Amniotic epithelial cell (primary cell): ENCODE measurements around the gene VAPB.
"Not testable (repeated sequence)": the region's sequence is repeated elsewhere in the genome, so short reads cannot be mapped to it uniquely, and the experiment has no call there.

Experiments
- DNase-seq: peaks from one replicate; pipeline ENCODE4 v3.0.0-alpha.2; 2010; ENCODE audit warnings: low read depth

VAPB gene

DNA sequence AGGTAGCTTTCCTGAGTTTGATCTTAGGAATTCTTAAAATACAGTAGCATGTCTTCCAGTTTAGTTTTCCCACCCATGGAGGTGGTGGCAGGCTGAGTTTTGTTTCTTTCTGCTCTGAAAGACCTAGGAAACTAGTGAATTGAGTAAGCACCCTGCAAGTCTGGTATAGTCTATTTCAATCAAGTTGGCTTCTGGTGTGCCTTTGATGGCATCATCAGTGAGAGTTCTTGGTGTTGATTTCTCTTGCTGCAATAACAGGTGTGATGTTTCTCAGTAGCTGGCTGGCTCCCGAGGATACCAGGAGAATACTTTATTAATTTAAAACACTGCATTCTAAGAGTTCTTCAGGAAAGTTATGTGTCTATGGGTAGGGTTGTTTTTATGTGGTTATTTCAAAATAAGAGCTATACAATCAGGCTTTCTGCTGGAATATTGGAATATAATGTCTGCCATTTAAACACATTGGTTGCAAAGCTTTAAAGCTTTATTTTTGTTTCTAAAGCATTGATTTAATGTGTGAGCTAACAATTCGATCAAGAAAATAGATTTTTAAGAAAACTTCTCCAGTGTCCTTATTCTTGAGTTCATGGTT is 19.0 kb downstream of the VAPB start:
- no peak for DNase-seq

DNA sequence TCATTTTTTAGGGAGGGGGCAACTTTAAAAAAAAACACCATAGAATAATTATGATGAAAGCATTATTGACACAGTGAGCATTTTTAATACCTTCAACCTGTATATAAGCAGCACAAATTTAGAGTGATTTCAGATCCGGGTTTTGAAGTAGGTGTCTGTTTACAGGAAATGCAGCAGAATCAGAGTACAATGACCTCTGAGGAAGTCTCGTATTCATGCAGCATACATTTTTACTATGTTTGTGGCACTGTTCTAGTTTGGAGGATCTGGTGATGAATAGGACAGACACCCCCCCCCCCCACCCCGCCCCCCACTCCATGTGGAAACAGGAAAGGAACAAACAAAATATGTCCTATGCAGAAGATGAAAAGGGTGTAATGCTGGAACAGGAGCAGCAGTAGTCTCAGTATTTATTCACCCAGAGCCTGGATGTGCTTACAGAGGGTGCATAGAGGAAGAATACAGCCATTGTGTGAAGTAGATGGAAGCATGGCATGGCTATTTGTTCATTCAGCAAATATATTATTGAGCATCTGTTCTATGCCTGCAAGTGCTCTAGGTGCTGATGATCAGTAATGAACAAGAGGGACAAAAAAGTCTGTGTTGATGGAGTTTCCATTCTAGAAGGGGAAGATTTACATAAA is 19.7 kb downstream of the VAPB start:
- DNase-seq = no peak

DNA sequence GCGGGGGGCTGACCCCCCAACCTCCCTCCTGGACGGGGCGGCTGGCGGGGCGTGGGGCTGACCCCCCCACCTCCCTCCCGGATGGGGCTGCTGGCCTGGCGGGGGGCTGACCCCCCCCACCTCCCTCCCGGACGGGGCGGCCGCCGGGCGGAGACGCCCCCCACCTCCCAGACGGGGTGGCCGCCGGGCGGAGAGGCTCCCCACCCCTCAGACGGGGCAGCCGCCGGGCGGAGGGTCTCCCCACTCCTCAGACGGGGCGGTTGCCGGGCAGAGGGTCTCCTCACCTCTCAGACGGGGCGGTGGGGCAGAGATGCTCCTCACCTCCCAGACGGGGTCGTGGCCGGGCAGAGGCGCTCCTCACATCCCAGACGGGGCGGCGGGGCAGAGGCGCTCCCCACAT is 25.2 kb downstream of the VAPB start:
- not testable (repeated sequence) for DNase-seq

DNA sequence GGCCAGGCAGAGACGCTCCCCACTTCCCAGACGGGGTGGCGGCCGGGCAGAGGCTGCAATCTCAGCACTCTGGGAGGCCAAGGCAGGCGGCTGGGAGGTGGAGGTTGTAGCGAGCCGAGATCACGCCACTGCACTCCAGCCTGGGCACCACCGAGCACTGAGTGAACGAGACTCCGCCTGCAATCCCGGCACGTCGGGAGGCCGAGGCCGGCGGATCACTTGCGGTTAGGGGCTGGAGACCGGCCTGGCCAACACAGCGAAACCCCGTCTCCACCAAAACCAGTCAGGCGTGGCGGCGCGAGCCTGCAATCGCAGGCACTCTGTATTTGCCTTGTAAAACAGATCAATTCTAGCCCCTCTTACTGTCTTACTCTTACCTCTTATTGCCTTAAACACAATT is 25.8 kb downstream of the VAPB start:
- DNase-seq = not testable (repeated sequence)

DNA sequence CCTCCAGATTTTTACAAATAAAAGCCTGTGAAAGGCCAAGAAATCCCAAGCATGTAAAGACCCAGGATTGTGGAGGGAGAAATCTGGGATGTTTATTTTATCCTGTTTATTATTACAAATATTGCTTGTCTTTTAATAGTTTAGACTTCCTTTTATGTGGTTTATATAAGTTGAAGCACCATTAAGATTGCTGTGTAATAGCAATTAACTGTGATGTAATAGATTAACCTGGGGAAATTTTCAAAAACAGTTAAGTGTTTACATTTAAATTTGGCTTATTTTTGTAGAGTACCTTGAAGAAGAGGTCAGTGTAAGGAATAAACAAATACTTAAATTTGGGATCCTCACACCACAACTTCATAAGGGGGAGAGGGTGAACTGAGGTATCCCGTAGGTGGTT is 27.0 kb downstream of the VAPB start:
- no peak for DNase-seq

DNA sequence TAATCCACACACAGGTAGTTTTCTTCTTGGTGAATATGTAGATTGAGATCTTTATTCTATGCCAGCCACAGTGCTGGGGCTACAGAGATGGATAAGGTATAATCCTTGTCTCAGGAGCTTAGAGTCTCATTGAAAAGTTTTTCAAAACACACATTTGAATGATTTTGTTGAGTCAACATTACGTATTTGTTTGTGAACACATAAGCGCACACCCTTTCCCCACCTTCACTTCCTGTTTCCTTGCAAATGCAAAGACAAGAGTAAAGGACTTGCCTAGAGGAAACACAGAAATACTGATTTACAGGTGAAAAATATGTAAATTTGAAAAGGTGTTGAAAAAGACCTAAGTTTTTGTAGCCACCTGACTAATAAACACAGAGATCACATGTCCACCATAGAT is 27.8 kb downstream of the VAPB start:
- no peak for DNase-seq

DNA sequence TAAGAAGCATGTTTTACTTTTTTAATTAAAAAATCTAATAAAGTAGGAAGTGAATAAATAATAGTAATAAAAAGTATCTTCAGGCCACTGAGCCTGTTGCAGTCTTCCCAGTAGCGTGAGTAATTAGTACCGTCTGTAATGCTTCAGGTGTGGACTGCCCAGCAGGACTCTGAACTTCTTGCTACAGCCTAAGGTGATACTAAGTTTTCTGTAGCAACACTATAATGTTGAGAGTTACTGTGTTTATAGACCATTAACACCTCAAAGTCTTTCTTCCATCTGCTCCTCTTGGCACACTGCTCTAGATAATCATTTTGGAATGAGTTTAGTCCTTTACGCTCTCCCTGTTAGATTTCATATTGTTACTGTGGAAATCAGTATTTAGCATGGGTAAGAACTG is 28.4 kb downstream of the VAPB start:
- DNase-seq = no peak

DNA sequence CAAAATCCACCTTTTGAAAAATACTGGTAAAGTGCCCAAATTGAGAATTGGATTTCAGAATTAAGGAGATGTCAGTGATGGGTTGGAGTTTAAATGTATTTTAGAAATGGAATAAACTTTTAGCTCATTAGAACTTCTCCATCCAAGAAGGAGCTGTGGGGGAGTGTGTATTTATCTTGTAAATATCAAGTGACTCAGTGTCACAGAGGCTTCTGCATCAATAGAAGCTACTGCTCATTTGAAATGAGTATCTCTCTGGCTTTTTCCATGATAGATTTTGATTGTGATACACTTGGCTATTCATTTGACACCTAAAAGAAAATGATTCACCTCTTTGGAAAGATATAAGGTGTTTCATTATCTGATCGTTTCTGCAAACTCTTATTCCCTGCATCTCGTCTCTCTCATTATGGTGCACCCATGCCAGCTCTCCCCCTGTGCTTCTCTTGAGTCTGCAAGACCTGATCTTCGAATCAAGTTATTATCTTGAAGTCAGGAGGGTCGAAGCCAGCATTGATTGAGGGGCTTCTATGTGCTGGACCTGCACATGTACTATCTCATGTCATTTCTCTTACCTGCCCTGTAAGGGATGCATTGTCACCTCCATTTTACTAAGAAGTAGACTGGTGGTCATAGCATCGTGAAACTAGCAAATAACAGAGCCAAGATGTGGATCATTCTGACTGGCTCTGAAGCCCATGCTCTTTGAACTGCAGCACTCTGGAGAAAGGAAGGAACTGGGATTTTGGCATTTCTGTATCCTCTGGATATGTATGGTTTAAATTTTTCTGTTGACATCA is 30.1 kb downstream of the VAPB start:
- DNase-seq = no peak

DNA sequence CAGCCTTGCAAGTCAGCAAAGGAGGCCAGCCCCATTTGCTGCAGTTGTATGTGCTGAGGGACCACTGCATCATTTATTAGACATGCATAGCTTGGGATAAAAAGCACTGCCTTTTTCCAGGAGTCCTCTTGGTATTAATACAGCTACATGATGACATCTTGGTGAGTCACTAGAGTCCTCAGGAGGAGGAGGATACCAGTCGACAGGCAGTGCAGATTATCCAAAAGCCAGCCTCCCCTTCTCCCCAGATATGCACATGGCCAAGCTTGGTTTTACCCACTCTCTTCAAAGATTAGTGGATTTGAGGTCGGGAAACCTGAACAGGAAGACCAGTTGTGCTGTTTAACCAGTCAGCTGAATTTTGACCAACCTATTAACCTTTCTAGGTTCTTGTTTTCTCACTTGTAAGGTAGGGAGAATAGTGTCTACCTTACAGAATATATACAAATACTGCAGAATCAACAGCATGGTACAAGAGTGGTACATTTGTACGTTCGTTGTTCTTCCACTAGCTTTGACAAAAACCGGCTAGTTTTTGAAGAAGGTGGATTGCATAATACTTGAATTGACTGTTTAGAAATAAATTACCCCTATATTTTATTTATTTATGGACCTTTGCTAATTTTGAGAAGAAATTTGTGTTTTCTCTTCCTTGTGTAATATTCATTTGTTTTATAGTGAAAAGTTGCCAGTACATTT is 31.9 kb downstream of the VAPB start:
- peak; percentile 82 for DNase-seq

DNA sequence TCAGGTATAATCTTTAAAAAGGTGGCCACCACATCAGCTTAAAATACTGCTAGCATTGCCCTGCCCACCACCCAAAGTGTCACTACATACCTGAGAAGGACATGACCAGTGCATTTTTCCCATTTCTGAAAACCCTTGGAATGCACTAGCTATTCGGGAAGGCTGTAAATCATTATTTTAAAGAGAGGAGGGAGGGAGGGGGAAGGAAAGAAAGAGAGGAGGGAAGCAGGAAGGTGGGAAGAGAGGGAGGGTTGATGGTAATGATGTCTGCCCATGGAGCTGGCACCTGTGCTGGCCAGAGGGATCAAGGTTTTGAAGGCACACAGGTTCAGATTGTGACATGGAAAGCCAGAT is 32.4 kb downstream of the VAPB start:
- no peak for DNase-seq

DNA sequence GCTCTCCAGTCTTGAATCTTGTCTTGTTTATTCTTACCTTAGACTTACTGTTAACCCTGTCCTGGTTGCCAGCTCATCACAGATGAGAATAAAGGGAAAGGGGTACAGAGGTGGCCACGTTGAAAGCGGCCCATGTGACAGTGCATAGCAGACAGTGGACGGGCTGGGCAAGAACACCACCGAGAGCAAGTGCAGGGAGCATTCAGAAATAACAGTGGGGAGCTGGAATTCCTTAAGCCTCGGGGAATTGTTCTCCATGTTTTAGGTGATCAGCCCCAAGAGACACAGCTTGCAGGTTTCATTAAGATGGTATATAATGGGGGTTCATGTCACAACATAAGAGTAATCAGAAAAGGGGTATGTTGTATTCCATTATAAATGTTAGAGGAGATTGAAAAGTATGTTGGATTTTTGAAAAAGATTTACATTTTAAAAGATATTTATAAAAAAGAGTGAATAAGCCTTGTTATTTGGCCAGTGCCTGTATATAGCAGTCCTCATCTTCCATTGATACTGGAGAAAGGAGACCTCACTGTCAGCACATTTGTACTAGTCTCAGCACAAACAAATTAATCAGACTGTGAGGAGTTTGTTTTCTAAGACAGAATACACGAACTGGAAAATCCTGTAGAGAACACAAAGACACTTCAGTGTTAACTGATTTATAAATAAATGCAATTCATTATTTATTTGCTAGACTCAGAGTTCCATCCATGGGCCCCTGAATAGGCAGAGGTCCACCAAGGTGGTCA is 35.4 kb downstream of the VAPB start:
- DNase-seq = no peak

DNA sequence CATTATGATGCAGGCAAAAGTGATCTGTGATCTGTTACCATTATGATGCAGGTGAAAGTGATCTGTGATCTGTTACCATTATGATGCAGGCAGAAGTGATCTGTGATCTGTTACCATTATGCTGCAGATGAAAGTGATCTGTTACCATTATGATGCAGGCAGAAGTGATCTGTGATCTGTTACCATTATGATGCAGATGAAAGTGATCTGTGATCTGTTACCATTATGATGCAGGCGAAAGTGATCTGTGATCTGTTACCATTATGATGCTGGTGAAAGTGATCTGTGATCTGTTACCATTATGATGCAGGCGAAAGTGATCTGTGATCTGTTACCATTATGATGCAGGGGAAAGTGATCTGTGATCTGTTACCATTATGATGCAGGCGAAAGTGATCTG is 38.5 kb downstream of the VAPB start:
- DNase-seq = not testable (repeated sequence)

DNA sequence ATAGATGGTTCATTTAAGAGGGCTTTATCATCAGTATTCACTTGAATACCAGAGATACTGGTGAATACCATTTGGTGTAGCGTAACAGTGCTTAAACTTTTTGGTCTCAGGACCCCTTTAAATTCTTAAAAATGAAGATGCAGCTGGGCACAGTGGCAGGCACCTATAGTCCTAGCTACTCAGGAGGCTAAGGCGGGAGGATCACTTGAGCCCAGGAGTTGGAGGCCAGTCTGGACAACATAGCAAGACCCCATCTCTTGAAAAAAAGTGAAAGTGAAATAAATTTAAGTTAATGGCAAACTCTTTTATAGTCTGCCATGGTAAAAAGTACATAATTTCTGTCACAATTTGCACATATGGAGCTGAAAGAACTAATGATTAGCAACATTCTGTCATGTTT is 39.3 kb downstream of the VAPB start:
- DNase-seq = no peak

DNA sequence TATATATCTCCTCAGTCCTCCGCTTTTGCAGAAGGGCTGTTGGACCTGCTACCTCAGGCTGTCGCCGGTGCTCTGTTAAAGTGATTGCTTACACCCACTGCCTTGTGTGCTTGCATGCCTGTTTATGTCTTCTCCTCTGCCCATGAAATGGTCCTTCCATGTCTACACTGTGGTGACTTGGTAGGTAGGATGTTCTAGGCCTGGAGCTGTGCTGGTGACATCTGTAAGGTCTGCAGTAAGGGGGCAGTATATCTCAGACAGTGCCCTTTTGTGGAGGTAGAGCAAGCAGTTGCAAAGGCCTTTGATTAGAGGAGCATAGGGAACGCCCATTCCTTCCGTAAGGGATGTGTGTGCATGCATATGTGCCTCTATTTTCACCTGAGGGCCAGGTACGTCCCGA is 40.3 kb downstream of the VAPB start:
- no peak for DNase-seq

DNA sequence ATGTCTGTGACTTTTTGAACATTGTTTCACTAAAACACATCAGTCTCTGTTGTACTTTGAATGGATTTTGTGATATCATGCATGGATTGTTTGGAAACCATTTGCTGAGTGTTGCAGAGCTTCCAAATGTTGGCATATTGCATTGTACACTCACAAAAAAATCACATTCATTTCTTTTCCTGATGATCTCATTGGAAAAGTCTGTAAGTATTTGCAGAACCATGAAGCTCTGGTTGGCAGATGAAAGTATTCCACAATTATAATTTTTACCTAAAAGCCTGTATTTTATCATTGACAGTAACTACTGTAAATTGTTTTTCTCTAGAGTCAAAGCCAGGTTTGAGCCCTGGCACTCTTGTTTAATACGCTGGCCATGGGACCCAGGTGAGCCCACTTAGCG is 42.1 kb downstream of the VAPB start:
- DNase-seq = no peak

DNA sequence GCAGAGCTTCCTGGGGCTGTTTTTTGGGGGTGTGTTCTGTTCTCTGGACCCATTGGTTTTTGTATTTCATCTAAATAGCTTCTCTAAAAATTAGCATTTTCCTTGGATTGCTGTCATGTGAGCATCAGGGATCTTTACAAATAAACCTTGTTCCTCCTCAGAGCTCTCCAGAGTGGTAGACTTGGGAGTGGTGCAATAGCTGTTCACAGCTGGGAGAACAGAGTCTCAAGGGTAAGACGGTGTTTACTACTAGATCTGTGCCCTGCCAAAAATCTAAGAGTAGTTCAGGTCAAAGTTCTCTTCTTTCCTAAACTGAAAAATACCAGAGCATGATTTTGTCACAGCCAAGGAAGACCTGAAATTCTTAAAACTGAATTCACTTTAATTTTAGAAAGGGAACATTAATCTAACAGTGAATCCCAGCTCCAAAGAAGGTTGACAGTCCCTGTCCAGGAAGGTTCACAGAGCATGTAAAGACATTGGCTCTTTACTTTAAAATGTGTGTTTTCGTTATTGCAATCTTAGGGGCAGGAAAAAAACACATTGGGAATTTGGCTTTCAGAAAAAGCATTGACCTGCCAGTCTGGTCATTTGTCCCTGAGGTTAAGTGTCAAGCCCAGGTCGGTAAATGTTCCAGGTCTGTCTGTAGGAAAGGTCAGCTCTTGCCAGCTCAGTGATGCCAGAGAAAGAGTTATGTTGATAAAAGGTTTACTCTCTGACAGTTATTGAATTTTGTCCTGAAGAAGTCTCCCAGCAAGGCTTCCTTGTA is 43.3 kb downstream of the VAPB start:
- DNase-seq = peak; percentile 26

DNA sequence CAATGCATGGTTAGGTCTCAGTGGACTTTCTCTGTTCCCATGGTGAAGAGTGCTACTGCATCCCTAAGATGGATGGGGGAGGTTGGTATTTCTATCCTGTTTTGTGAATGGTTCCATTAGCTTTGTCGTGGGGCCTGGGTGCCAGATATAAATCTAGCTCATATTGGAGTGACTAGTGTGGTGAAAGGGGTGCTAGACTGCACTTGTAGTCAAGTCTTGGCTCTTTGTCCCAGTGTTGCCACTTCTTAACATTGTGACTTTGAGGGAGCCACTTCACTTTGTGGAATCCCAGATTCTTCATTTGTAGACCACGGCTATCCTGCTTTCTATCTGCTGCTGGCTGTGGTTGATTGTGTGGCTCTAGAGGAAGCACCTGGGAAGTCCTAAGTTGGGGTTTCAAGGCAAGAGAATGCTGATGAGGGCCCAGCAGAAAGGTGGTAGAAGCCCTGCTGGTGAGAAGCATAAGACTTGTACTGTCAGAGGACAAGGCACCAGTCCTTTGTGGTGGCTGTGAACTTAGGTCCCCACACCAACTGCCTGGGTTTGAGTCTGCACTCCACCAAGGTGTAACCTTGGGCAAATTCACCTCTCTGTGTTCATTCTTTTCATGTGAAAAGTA is 44.1 kb downstream of the VAPB start:
- no peak for DNase-seq

DNA sequence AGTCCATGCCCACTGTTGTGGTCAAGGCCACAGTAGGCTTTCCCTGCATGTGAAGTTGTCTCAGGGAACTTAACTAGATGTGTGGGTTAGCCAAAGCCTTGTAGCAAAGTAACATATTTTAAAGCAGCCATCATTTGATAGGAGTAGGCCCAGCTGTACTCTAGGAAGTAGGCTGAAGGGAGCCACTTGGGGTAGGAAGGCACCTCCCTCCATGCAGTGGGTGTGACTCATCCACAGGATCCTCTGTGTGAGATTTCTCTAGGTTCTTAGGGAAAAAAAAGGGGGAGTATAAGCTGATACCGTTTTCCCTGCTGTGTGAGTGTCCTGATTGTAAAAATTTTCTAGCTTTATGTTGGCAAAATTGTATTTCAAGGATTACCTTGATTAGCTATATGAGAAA is 44.7 kb downstream of the VAPB start:
- peak; percentile 90 for DNase-seq

DNA sequence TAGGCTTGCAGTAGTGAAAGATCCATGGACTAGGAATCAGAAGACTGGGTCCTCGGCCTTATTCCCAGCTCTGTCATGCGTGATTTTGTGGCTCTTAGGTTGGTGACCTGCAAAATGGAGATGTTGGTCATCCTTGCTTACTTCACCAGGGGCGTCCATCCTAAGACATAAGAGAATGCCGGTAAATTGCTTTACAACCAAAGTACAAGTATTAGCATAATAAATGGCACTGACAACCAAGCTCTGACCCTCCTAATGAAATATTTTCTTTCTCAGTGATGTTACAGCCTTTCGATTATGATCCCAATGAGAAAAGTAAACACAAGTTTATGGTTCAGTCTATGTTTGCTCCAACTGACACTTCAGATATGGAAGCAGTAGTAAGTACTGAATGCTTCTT is 45.3 kb downstream of the VAPB start:
- no peak for DNase-seq

DNA sequence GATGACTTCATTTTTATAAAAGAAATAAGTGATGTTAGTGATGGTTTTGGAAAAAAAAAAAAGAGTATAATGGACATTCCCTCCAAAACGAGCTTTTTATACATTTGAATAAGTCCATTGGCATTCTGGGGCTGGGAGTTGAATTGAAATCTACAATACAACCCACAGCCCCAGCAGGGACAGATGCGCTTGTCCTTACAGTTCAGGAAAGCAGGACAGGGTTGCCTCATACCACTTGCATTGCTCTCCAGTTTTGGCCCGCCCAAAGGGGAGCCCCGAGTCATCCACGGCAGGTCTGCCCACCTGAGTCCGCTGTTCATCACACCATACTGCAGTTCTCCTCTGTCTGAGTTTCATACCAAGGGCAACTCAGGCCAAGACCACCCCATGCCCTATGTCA is 46.2 kb downstream of the VAPB start:
- DNase-seq = no peak
